SJSA1 (cell line): Measurements from ENCODE around the gene PARP1. TPM values are rescaled to one million over a fixed set of nuclear protein-coding genes. Genes with fewer than 3 reads are reported as not detected.

Experiments
- DNase-seq, 2 experiments: peaks; one replicate each; pipeline ENCODE4 v3.0.0-alpha.2; 2015 to 2020; ENCODE audit warnings: low spot score in 2 of 2, low read depth in 1 of 2
- H3K27ac ChIP-seq: fragments of 250-450 bp; sonication (Bioruptor Pico); 2 replicates; pipeline ENCODE4 v1.5.1; 2020; ENCODE audit warnings: mild to moderate bottlenecking, moderate library complexity
- H3K27me3 ChIP-seq: fragments of 250-450 bp; sonication (Bioruptor Pico); replicated peaks from 2 replicates; pipeline ENCODE4 v1.5.1; 2020; ENCODE audit warnings: mild to moderate bottlenecking, moderate library complexity
- H3K36me3 ChIP-seq: fragments of 250-450 bp; sonication (Bioruptor Pico); 2 replicates; pipeline ENCODE4 v1.5.1; 2020; ENCODE audit warnings: mild to moderate bottlenecking
- H3K4me1 ChIP-seq: fragments of 250-450 bp; sonication (Bioruptor Pico); replicated peaks from 2 replicates; pipeline ENCODE4 v1.6.1; 2021; ENCODE audit warnings: mild to moderate bottlenecking
- H3K4me3 ChIP-seq: fragments of 250-450 bp; sonication (Bioruptor Pico); 2 replicates; pipeline ENCODE4 v1.5.1; 2020; ENCODE audit warnings: mild to moderate bottlenecking
- H3K9me3 ChIP-seq: fragments of 250-450 bp; sonication (Bioruptor Pico); replicated peaks from 2 replicates; pipeline ENCODE4 v1.5.1; 2020; ENCODE audit warnings: mild to moderate bottlenecking
- total RNA-seq: library from RNA; depleted of rRNA; stranded (reverse); fragments of >200 nt; shearing (Covaris generic); gene quantifications from 2 replicates; pipeline ENCODE4 v1.2.3, GENCODE V29; 2014

The PARP1 gene
- total RNA-seq, 1 experiment from 2014 or later: 160 TPM

DNA sequence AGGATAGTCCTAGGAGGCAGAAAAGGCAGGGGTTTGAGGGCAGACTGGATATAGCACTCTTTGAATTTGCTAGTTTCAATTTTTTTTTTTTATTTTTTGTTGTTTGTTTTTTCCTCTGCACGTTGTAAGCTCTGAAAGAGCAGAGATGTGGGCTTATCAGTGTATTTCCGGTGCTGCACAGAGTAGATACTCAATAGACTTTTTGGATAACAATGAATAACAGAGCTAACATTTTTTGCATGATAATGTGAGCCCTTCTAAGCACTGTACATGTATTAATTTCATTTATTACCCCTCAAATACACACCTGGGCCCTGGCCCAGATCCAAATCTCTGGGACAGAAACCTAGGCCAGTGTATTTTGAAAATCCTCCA, 17.1 kb upstream of the PARP1 start:
- Histone ChIP-seq H3K4me3 (no peak overlapping the region), H3K36me3 (no peaks in the 10 kb centered on the region), H3K27ac (no peak overlapping the region), H3K27me3 (peaks cover 5% of the 10 kb centered on the region; the same call in 1 of the 2 replicates), H3K4me1 (no peaks in the 10 kb centered on the region), H3K9me3 (no peaks in the 10 kb centered on the region)
- DNase-seq: no peak

- Histone ChIP-seq H3K27ac (no peak overlapping the region), H3K9me3 (no peaks in the 10 kb centered on the region), H3K36me3 (no peaks in the 10 kb centered on the region), H3K27me3 (peaks cover 9% of the 10 kb centered on the region), H3K4me3 (no peak overlapping the region), H3K4me1 (no peaks in the 10 kb centered on the region)
- DNase-seq: no peak
These were observed 16.5 kb upstream of the PARP1 start for GRCh38 chr1:226424221-226425003.

GRCh38 chr1:226422478-226422877, 14.6 kb upstream of the PARP1 start:
- DNase-seq: no peak
- Histone ChIP-seq H3K4me3 (no peak overlapping the region), H3K27me3 (peaks cover 18% of the 10 kb centered on the region), H3K27ac (no peak overlapping the region), H3K4me1 (no peaks in the 10 kb centered on the region), H3K36me3 (no peaks in the 10 kb centered on the region), H3K9me3 (no peaks in the 10 kb centered on the region)

DNA sequence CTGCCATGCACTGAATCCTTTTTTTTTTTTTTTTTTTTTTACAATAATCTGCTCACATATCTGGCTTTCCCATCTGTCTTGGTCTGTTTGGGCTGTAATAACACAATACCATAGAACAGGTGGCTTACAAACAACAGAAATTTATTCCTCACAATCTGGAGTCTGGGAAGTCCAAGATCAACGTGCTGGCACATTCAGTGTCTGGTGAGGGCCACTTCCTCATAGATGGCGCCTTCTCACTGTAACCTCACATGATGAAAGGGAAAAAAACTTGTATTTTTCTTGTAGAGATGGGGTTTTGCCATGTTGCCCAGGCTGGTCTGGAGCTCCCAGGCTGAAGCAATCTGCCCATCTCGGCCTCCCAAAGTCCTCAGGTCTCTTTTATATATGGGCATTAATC, 13.0 kb upstream of the PARP1 start:
- H3K9me3 ChIP-seq: no peaks in the 10 kb centered on the region
- no peaks in the 10 kb centered on the region for H3K36me3 ChIP-seq
- no peak for DNase-seq
- H3K4me1 ChIP-seq: no peaks in the 10 kb centered on the region
- no peak overlapping the region for H3K27ac ChIP-seq
- H3K27me3 ChIP-seq: peaks cover 23% of the 10 kb centered on the region
- no peak overlapping the region for H3K4me3 ChIP-seq

GRCh38 chr1:226420328-226420727, 12.4 kb upstream of the PARP1 start:
- Histone ChIP-seq H3K27ac (no peak overlapping the region), H3K9me3 (no peaks in the 10 kb centered on the region), H3K27me3 (peaks cover 22% of the 10 kb centered on the region), H3K4me1 (no peaks in the 10 kb centered on the region), H3K36me3 (no peaks in the 10 kb centered on the region), H3K4me3 (no peak overlapping the region)
- no peak for DNase-seq

DNA sequence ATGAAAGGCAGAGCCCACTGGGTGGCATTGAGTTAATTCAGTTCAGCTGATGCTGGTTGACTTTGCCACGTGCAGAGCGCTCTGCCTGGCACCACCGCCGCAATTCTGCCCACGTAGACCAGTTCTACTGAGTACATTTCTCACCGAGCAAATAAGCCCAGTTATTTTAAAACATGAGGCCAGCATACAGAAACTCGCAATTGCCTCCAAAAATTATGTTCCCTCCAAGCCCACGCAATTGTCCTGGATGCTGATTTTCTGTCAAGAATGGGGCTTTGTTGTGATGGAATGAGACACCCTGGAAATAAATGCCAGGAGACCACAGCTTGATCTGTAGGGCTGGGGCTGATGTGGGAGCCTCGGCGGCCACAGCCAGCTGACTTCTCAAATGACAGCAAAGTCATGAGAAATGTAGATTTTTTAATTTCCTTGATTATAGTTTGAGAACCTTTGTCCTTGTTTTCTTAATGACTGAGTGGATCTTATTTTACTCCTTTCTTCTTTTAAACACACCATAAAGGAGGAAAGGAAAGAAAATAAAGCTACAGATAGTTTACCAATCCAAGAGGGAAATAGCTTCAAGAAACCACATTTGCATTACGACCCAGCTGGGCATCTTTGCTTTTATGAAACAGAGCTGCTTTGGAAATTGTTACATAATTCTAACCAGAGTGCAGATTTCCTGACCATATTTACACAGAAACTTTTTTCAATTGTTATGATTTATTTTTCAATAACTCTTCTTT, 11.6 kb upstream of the PARP1 start:
- H3K9me3 ChIP-seq: no peaks in the 10 kb centered on the region
- no peak overlapping the region for H3K27ac ChIP-seq
- no peak overlapping the region for H3K4me3 ChIP-seq
- no peaks in the 10 kb centered on the region for H3K4me1 ChIP-seq
- no peaks in the 10 kb centered on the region for H3K36me3 ChIP-seq
- H3K27me3 ChIP-seq: peaks cover 18% of the 10 kb centered on the region
- DNase-seq: no peak

- H3K27ac ChIP-seq: no peak overlapping the region
- DNase-seq: no peak
- H3K4me1 ChIP-seq: no peaks in the 10 kb centered on the region
- no peak overlapping the region for H3K4me3 ChIP-seq
- H3K27me3 ChIP-seq: peaks cover 18% of the 10 kb centered on the region
- no peaks in the 10 kb centered on the region for H3K36me3 ChIP-seq
- no peaks in the 10 kb centered on the region for H3K9me3 ChIP-seq
These were observed 10.1 kb upstream of the PARP1 start for GRCh38 chr1:226417830-226418546.

DNA sequence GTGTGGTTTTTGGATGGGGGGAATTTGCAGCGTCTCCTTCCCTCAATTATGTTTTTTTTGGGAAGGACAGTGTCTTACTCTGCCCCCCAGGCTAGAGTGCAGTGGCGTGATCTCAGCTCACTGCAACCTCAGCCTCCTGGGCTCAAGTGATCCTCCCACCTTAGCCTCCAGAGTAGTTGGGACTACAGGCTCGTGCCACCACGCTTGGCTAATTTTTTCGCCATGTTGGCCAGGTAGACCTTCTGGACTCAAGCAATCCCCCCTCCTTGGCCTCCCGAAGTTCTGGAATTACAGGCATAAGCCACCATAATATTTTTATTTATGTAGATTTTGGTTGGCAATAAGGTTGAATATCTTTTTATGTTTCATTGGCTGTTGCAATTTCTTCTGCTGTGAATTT, 9.5 kb upstream of the PARP1 start:
- H3K27ac ChIP-seq: no peak overlapping the region
- H3K36me3 ChIP-seq: no peaks in the 10 kb centered on the region
- H3K27me3 ChIP-seq: peaks cover 18% of the 10 kb centered on the region
- no peaks in the 10 kb centered on the region for H3K4me1 ChIP-seq
- peak in 1 of 2 experiments; percentile 7 for DNase-seq
- H3K4me3 ChIP-seq: no peak overlapping the region
- H3K9me3 ChIP-seq: no peaks in the 10 kb centered on the region

GRCh38 chr1:226414098-226414698, 6.3 kb upstream of the PARP1 start:
- no peak overlapping the region for H3K4me3 ChIP-seq
- H3K36me3 ChIP-seq: no peaks in the 10 kb centered on the region
- DNase-seq: no peak
- no peak overlapping the region for H3K27ac ChIP-seq
- peaks cover 14% of the 10 kb centered on the region for H3K27me3 ChIP-seq
- no peaks in the 10 kb centered on the region for H3K9me3 ChIP-seq
- no peaks in the 10 kb centered on the region for H3K4me1 ChIP-seq

GRCh38 chr1:226411619-226412018, 3.7 kb upstream of the PARP1 start:
- H3K4me3 ChIP-seq: no peak overlapping the region
- peaks cover 2% of the 10 kb centered on the region; the same call in 1 of the 2 replicates for H3K36me3 ChIP-seq
- H3K27ac ChIP-seq: no peak overlapping the region
- H3K9me3 ChIP-seq: no peaks in the 10 kb centered on the region
- peaks cover 11% of the 10 kb centered on the region for H3K4me1 ChIP-seq
- no peak for DNase-seq
- peaks cover 4% of the 10 kb centered on the region for H3K27me3 ChIP-seq

DNA sequence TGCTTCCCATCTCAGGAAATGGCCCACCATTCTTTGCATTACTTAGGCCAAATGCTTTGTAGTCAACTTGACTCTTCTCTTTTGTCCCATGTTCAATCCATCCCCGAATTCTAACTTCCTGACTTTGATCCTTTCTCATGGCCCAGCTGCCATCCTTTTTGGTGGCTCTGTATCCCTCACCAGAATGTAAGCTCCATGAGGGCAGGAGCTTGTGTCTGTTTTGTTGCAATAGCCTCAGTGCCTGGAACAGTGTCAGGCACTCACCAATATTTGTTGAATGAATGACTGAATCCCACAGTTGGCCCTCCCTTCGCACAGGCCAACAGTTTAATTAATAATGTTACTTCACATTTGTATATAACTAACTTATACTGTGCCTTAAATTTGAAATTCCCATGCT, 3.1 kb upstream of the PARP1 start:
- Histone ChIP-seq H3K4me1 (peaks cover 17% of the 10 kb centered on the region), H3K9me3 (no peaks in the 10 kb centered on the region), H3K4me3 (no peak overlapping the region), H3K36me3 (peaks cover 7% of the 10 kb centered on the region; the same call in 1 of the 2 replicates), H3K27ac (no peak overlapping the region), H3K27me3 (no peaks in the 10 kb centered on the region; the same call in 1 of the 2 replicates)
- DNase-seq: no peak

GRCh38 chr1:226409392-226409791, 1.5 kb upstream of the PARP1 start:
- no peak overlapping the region for H3K4me3 ChIP-seq
- H3K36me3 ChIP-seq: peaks cover 13% of the 10 kb centered on the region; the same call in 1 of the 2 replicates
- no peak overlapping the region for H3K27ac ChIP-seq
- no peaks in the 10 kb centered on the region; the same call in 1 of the 2 replicates for H3K27me3 ChIP-seq
- H3K4me1 ChIP-seq: peaks cover 21% of the 10 kb centered on the region
- H3K9me3 ChIP-seq: no peaks in the 10 kb centered on the region
- no peak for DNase-seq

DNA sequence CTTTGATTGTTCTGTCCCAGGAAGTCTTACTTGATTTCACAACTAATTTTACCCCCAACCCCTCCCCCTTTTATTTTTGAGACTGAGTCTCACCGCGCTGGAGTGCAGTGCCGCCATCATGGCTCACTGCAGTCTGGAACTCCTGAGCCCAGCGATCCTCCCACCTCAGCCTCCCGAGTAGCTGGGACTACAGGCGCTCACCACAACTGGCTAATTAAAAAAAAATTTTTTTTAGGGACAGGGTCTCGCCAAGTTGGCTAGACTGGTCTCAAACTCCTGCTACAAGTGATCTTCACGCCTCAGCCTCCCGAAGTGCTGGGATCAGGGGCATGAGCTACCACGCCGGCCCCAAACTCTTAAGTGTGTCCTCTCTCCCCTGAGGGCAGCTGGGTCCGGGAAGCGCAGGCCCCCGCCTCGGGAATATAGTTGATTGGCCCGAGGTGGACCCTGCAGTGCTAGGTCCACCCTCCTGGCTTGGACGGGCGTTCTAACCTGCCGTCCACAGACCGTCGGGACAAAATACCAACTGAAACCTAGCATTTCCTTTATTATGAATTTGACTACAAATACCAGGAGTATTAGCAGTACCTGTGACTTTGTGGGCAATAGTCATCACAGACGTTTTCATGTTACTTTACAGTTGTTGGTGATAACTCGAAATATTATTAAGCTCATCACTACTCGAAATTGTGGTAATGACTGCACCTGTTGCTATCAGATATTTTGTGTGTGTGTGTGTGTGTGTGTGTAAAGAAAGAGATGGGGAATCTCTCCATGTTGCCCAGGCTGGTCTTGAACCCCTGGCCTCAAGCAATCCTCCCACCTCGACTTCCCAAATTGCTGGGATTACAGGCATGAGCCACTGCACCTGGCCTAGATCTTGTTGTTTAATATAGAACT, 642 bp upstream of the PARP1 start:
- no peak overlapping the region for H3K27ac ChIP-seq
- no peaks in the 10 kb centered on the region; the same call in 1 of the 2 replicates for H3K27me3 ChIP-seq
- no peaks in the 10 kb centered on the region for H3K9me3 ChIP-seq
- peaks cover 13% of the 10 kb centered on the region; the same call in 1 of the 2 replicates for H3K36me3 ChIP-seq
- H3K4me1 ChIP-seq: peaks cover 30% of the 10 kb centered on the region
- no peak for DNase-seq
- peak overlapping the region; percentile 84 for H3K4me3 ChIP-seq
